HCT116 (cell line): ENCODE results near the gene SVIL.

Experiments
- EZH2 ChIP-seq: fragments of 200-600 bp; sonication (generic); IDR thresholded peaks from 2 replicates; pipeline ENCODE4 v1.6.1; 2017; ENCODE audit warnings: antibody characterized with exemption, mixed run types
- POLR2A ChIP-seq: IDR thresholded peaks from 2 replicates; pipeline ENCODE4 v1.7.0; 2011; ENCODE audit warnings: borderline replicate concordance; ENCODE audit not compliant: insufficient read depth, insufficient read length; ENCODE audit errors: extremely low read depth
- POLR2AphosphoS5 ChIP-seq: IDR thresholded peaks from 2 replicates; pipeline ENCODE4 v1.6.1; 2011; ENCODE audit warnings: mild to moderate bottlenecking, low read depth, low read length, moderate library complexity
- RAD21 ChIP-seq: IDR thresholded peaks from 2 replicates; pipeline ENCODE4 v1.6.1; 2012; ENCODE audit warnings: low read depth, mild to moderate bottlenecking
- SP1 ChIP-seq: IDR thresholded peaks from 2 replicates; pipeline ENCODE4 v1.6.1; 2012; ENCODE audit warnings: low read depth
- TCF7L2 ChIP-seq: IDR thresholded peaks from 2 replicates; pipeline ENCODE4 v1.7.0; 2011; ENCODE audit warnings: borderline replicate concordance, inconsistent platforms; ENCODE audit not compliant: insufficient read depth, insufficient read length; ENCODE audit errors: extremely low read depth
- TF ChIP-seq, protein P1 (sequence below), 3 experiments: fragments of 200-600 bp in 1 of 3; sonication (generic) in 1 of 3; IDR thresholded peaks in 2 of 3; conservative IDR thresholded peaks in 1 of 3; 2 replicates each; pipeline ENCODE4 v1.5.1; 2012 to 2017; ENCODE audit warnings: low read depth in 2 of 3, low read length in 2 of 3, antibody characterized with exemption in 1 of 3, borderline replicate concordance in 1 of 3, control low read depth in 1 of 3, mild to moderate bottlenecking in 1 of 3, mixed read lengths in 1 of 3, mixed run types in 1 of 3, moderate library complexity in 1 of 3; ENCODE audit not compliant: insufficient read depth in 1 of 3
- TF ChIP-seq, protein P2 (sequence below): IDR thresholded peaks from 2 replicates; pipeline ENCODE4 v1.6.1; 2012

DNA sequence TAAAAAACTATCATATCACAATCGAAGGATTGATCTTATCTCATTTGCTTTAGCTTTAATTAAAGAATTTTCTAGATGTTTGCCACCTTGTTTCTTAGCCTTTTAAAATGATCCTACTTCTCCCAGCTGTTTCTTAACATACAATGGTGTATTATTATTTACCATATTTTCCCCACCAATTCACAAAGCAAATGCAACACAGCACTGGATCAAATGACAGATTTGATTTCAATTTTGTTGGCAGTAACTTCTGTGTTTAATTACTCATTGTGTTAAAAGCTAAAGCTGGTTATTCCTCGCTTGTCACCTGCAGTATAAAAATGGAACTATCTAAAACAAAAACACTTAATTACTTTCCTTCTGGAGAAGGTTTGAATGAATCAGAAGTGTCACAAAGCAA is 19.6 kb downstream of the SVIL start:
- TF ChIP-seq, protein P1, sequence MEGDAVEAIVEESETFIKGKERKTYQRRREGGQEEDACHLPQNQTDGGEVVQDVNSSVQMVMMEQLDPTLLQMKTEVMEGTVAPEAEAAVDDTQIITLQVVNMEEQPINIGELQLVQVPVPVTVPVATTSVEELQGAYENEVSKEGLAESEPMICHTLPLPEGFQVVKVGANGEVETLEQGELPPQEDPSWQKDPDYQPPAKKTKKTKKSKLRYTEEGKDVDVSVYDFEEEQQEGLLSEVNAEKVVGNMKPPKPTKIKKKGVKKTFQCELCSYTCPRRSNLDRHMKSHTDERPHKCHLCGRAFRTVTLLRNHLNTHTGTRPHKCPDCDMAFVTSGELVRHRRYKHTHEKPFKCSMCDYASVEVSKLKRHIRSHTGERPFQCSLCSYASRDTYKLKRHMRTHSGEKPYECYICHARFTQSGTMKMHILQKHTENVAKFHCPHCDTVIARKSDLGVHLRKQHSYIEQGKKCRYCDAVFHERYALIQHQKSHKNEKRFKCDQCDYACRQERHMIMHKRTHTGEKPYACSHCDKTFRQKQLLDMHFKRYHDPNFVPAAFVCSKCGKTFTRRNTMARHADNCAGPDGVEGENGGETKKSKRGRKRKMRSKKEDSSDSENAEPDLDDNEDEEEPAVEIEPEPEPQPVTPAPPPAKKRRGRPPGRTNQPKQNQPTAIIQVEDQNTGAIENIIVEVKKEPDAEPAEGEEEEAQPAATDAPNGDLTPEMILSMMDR (IDR thresholded peaks at IDR 0.05 in 2 of 3, conservative IDR thresholded peaks at IDR 0.05 in 1 of 3; ENCODE audit: borderline replicate concordance in 1 of 3, insufficient read depth in 1 of 3, low read depth in 2 of 3, low read length in 2 of 3): no peak
- TF ChIP-seq POLR2A (no peak), EZH2 (no peak), POLR2AphosphoS5 (no peak), RAD21 (no peak), SP1 (no peak), TCF7L2 (no peak)
- TF ChIP-seq, protein P2, sequence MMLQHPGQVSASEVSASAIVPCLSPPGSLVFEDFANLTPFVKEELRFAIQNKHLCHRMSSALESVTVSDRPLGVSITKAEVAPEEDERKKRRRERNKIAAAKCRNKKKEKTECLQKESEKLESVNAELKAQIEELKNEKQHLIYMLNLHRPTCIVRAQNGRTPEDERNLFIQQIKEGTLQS: no peak
